WI38 (cell line): ENCODE measurements around the gene ALDH16A1.

ENCODE experiments used
- H3K4me3 ChIP-seq: 2 replicates; pipeline ENCODE4 v1.5.1; 2011; ENCODE audit warnings: low read depth, mild to moderate bottlenecking, control low read depth, low read length
- TF ChIP-seq, protein P1 (sequence below): IDR thresholded peaks from 2 replicates; pipeline ENCODE4 v1.5.1; 2012; ENCODE audit warnings: low read depth, mild to moderate bottlenecking, control low read depth, low read length

The ALDH16A1 gene

DNA sequence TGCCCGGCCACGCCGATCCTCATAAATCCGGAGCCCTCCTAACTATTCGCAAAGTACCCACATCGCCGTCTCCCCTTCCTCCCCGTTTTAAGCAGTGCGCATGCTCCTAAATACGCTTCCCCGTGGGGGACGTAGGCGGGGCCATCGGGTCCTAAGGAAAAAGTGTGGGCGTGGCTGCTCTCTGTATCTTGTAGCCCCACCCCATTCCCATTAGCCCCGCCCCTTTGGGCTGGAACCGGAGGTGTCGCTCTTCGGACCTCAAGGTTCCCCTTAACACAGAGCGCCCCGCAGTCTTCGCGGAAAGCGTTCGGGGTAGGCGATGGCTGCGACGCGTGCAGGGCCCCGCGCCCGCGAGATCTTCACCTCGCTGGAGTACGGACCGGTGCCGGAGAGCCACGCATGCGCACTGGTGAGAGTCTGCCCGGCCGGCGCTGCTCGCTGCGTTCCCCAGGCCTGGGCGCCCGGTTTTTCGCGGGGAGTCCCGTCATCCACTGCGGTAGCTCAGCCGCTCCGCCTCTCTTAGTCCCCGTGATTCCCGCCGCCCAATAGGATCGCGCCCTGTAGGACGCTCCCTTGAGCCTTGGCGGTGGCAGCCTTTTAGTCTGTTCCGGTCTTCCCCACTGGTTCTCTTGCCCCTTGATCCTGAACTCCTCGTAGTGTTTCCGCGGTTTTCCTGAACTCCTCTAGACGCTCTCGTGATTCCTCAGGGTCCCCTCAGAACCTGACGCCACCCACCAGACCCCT is at the start of gene ALDH16A1:
TSS of gene ALDH16A1 (plus strand) at position 213 of the 744 bp plus-strand sequence. CDS start at position 320, 107 bp downstream.
- H3K4me3 ChIP-seq: peak within 1 kb of the TSS; percentile 79
- TF ChIP-seq, protein P1, sequence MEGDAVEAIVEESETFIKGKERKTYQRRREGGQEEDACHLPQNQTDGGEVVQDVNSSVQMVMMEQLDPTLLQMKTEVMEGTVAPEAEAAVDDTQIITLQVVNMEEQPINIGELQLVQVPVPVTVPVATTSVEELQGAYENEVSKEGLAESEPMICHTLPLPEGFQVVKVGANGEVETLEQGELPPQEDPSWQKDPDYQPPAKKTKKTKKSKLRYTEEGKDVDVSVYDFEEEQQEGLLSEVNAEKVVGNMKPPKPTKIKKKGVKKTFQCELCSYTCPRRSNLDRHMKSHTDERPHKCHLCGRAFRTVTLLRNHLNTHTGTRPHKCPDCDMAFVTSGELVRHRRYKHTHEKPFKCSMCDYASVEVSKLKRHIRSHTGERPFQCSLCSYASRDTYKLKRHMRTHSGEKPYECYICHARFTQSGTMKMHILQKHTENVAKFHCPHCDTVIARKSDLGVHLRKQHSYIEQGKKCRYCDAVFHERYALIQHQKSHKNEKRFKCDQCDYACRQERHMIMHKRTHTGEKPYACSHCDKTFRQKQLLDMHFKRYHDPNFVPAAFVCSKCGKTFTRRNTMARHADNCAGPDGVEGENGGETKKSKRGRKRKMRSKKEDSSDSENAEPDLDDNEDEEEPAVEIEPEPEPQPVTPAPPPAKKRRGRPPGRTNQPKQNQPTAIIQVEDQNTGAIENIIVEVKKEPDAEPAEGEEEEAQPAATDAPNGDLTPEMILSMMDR: no peak

DNA sequence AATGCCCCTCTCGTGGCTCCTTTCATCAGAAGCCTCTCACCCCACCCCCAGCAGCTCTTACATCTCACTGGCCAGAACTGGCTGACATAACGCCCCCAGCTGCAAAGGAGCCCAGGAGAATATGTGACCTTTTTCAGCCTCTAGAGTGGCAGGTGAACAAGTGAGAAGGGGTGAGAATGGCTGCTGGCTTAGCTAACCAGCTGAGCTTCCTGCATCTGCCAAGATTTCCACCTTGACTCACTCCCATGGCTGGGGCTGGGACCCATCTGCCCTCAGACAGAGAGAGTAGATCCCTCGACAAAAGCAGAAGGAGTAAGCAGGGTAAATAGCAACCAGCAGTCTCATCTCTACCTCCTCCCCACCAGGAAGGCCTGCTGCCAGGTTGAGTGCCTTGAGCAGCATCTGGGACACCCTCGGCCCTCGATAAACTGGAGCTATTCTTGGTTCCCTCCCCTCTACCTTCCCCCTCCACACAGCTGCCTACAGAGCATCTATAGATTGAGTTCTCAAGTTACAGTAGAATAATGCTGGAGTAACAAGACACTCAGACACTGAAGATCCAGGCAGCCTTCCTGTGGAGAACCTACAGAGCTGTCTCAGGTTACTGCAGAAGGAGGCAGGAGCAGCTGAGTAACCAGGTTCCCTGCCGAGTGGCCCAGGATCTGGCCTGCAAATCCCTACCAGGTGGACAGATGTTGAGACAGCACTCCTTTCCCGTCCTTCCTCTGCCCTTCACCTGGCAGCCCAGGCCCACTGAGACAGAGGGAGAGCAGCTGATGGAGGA is 49.4 kb upstream of the ALDH16A1 start:
- TF ChIP-seq, protein P1: no peak
- H3K4me3 ChIP-seq: no peak overlapping the region

DNA sequence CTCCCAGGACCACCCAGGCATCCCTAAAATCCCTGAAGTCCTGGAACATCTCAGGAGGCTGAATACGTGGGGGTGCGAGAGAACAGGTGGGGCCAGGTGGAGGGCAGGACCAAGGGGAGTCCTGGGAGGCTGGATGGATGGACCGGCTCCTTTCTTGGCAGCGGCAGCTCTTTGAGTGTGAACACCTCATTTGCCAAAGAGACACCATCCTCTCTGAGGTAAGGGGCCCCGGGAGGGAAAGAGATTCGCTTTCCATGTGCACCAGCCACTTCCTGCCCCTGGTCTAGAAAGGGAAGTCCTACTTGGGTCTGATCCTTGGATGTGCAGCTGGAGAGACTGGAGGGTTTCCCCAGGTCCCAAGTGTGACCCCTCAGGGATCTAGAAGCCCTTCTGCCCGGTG is 45.9 kb upstream of the ALDH16A1 start:
- H3K4me3 ChIP-seq: no peak overlapping the region
- TF ChIP-seq, protein P1: no peak

DNA sequence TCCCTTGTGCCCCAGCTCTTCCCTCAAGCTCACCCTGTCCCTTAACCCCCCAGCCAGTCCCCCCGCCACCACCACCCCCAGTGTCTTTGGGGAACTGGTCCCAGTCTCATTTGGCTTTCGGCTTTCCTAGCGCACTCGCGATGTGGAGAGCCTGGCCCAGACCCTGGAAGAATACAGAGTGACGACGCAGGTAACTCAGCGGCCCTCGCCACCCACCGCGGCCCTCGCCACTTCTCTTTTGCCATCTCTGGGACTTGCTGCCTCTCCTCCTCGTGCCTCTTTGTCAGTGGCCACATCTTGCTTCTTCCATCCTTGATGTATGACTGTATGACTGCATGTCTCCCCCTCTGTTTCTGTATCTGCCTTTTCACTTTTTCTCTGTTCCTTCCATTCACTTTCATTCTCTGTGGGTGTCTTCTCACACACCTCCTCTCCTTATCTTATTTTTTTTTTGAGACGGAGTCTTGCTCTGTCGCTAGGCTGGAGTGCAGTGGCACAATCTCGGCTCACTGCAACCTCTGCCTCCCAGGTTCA is 45.5 kb upstream of the ALDH16A1 start:
- no peak overlapping the region for H3K4me3 ChIP-seq
- TF ChIP-seq, protein P1: no peak

DNA sequence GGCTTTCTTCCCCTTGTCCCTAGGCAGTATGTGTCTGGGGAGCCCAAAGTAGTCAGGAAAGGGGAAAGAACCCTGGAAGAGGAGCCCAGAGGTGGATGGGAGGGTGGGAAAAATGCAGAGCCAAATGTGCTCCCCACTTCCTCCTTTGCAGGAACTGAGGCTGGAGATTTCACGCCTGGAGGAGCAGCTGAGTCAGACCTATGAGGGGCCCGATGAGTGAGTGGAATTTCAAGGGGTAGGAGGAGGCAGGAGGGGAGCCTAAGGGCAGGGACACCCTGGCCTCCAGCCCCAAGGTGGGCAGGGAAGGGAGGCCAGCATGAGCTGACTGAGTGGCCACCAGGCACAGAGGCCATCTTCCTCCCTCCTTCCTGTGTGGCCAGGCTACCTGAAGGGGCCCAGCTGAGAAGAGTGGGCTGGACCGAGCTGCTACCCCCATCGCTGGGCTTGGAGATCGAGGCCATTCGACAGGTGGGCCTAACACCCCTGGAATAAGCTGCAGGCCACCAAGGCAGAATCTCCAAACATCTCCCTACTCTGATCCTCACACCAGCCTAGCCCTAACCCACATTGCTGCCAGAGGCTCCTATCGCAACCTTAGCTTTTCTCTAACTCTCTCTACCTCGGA is 44.1 kb upstream of the ALDH16A1 start:
- TF ChIP-seq, protein P1: no peak
- no peak overlapping the region for H3K4me3 ChIP-seq

DNA sequence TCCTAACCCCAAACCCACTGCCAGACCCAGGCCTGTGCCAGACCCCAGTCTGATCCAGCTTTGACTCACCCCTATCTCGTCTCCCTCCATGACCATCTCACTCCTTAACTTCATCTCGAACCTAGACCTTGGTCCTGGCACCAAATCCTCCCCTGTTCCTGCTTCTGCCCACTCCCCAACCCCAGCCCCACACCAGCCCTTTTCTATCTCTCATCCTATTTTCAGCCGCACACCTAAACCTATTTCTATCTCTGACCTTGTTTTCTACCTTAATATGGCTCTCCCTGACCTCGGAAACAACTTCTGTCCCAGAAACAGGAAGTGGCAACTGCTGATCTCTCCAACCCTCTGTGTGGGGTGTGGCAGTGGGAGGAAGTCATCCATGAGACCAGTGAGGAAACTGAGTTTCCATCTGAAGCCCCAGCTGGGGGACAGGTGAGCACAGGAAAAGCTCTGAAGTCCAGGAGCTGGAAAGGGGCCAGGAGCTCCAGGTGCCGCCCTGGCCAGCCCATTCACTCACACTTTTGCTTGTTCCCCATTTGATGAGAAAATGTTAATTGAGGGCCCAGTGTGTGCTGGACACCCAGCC is 43.5 kb upstream of the ALDH16A1 start:
- TF ChIP-seq, protein P1: no peak
- no peak overlapping the region for H3K4me3 ChIP-seq
